GM23338 (cell line): Measurements from ENCODE around the gene TPK1. TPM values are rescaled to one million over a fixed set of nuclear protein-coding genes. Genes with fewer than 3 reads are reported as not detected.

Experiments used
- ATAC-seq: fragments of 200-7000 bp; cut with Tn5 transposase; 3 replicates; pipeline ENCODE4 v1.9.1; 2020
- DNase-seq: peaks from one replicate; pipeline ENCODE4 v3.0.0-alpha.2; 2015; ENCODE audit warnings: low spot score
- H2AFZ ChIP-seq: fragments of 200-600 bp; sonication (generic); 2 replicates; pipeline ENCODE4 v1.8.0; 2016; ENCODE audit warnings: antibody characterized with exemption, mild to moderate bottlenecking, moderate library complexity
- H3F3A ChIP-seq: fragments of 200-600 bp; sonication (generic); replicated peaks from 2 replicates; pipeline ENCODE4 v1.8.0; 2017; ENCODE audit warnings: antibody characterized with exemption, mixed run types, low read depth
- H3K27ac ChIP-seq: fragments of 200-600 bp; sonication (generic); 2 replicates; pipeline ENCODE4 v1.6.1; 2016; ENCODE audit warnings: low read depth
- H3K27me3 ChIP-seq: fragments of 200-600 bp; sonication (generic); 2 replicates; pipeline ENCODE4 v1.8.0; 2016; ENCODE audit warnings: mild to moderate bottlenecking, mixed run types, moderate library complexity; ENCODE audit not compliant: insufficient read depth
- H3K36me3 ChIP-seq: fragments of 200-600 bp; sonication (generic); 2 replicates; pipeline ENCODE4 v1.8.0; 2016; ENCODE audit warnings: mild to moderate bottlenecking; ENCODE audit not compliant: insufficient read depth
- H3K4me1 ChIP-seq: fragments of 200-600 bp; sonication (generic); 2 replicates; pipeline ENCODE4 v1.8.0; 2016; ENCODE audit warnings: mild to moderate bottlenecking, moderate library complexity; ENCODE audit not compliant: insufficient read depth
- H3K4me2 ChIP-seq: fragments of 200-600 bp; sonication (generic); 2 replicates; pipeline ENCODE4 v1.7.1; 2017; ENCODE audit warnings: mixed run types
- H3K4me3 ChIP-seq: fragments of 200-600 bp; sonication (generic); 2 replicates; pipeline ENCODE4 v1.6.1; 2016; ENCODE audit warnings: mixed run types
- H3K79me2 ChIP-seq: fragments of 200-600 bp; sonication (generic); replicated peaks from 2 replicates; pipeline ENCODE4 v1.8.0; 2017; ENCODE audit warnings: mild to moderate bottlenecking; ENCODE audit not compliant: insufficient read depth
- H3K9me2 ChIP-seq: fragments of 200-600 bp; sonication (generic); 2 replicates; pipeline ENCODE4 v1.8.0; 2017; ENCODE audit not compliant: insufficient read depth
- H4K20me1 ChIP-seq: fragments of 200-600 bp; sonication (generic); replicated peaks from 2 replicates; pipeline ENCODE4 v1.8.0; 2017; ENCODE audit warnings: mild to moderate bottlenecking; ENCODE audit not compliant: insufficient read depth
- H3K27ac Mint-ChIP-seq: 2 replicates; pipeline ENCODE4 v1.8.0; 2020; ENCODE audit warnings: inconsistent platforms, mild to moderate bottlenecking, moderate library complexity, mixed read lengths
- H3K27me3 Mint-ChIP-seq: 3 replicates; pipeline ENCODE4 v1.8.0; 2022; ENCODE audit warnings: low read depth, mild to moderate bottlenecking, moderate library complexity, mixed read lengths, inconsistent platforms; ENCODE audit not compliant: insufficient read depth, poor library complexity
- H3K36me3 Mint-ChIP-seq: 3 replicates; pipeline ENCODE4 v1.8.0; 2021; ENCODE audit warnings: low read depth, mild to moderate bottlenecking, inconsistent platforms, moderate library complexity, mixed read lengths
- H3K4me1 Mint-ChIP-seq: 3 replicates; pipeline ENCODE4 v1.8.0; 2020; ENCODE audit warnings: mild to moderate bottlenecking, inconsistent platforms, mixed read lengths
- H3K4me3 Mint-ChIP-seq: 3 replicates; pipeline ENCODE4 v1.8.0; 2021; ENCODE audit warnings: moderate library complexity, mild to moderate bottlenecking, inconsistent platforms, mixed read lengths
- H3K9me3 Mint-ChIP-seq: 3 replicates; pipeline ENCODE4 v1.8.0; 2020; ENCODE audit warnings: moderate library complexity, mild to moderate bottlenecking, inconsistent platforms, mixed read lengths
- CREB1 ChIP-seq: fragments of 250-450 bp; sonication (Bioruptor Pico); IDR thresholded peaks from 2 replicates; pipeline ENCODE4 v1.5.0; 2020; ENCODE audit warnings: low read depth, mild to moderate bottlenecking, moderate library complexity
- EZH2 ChIP-seq: fragments of 200-600 bp; sonication (generic); IDR thresholded peaks from one replicate; pipeline ENCODE4 v1.8.0; 2017; ENCODE audit warnings: antibody characterized with exemption, mild to moderate bottlenecking, low read depth; ENCODE audit not compliant: unreplicated experiment
- EZH2phosphoT487 ChIP-seq: fragments of 200-600 bp; sonication (generic); IDR thresholded peaks from one replicate; pipeline ENCODE4 v1.8.1; 2018; ENCODE audit warnings: antibody characterized with exemption; ENCODE audit not compliant: unreplicated experiment
- NANOG ChIP-seq: IDR thresholded peaks from 2 replicates; pipeline ENCODE4 v1.6.1; 2016; ENCODE audit warnings: antibody characterized with exemption, borderline replicate concordance
- POLR2AphosphoS5 ChIP-seq: IDR thresholded peaks from 2 replicates; pipeline ENCODE4 v1.6.1; 2016; ENCODE audit warnings: antibody characterized with exemption, low read depth
- STAT1 ChIP-seq: IDR thresholded peaks from one replicate; pipeline ENCODE4 v1.6.1; 2016; ENCODE audit warnings: antibody characterized with exemption; ENCODE audit not compliant: unreplicated experiment
- ZNF114 ChIP-seq: fragments of 250-450 bp; sonication (Bioruptor Pico); IDR thresholded peaks from 2 replicates; pipeline ENCODE4 v1.5.0; 2020; ENCODE audit warnings: mild to moderate bottlenecking, moderate library complexity
- polyA plus RNA-seq: library from polyadenylated mRNA; unstranded; fragments of >200 nt; fragmentation: Nextera tagmentation; extraction: Ambion mirVana; gene quantifications from 2 replicates; pipeline ENCODE4 v1.2.1, GENCODE V29; 2016
- total RNA-seq: library from RNA; depleted of rRNA; stranded (reverse); fragments of >200 nt; shearing (Covaris generic); gene quantifications from 2 replicates; pipeline ENCODE4 v1.2.3, GENCODE V29; 2014
- TF ChIP-seq, protein P1 (sequence below): fragments of 250-450 bp; sonication (Bioruptor Pico); IDR thresholded peaks from 2 replicates; pipeline ENCODE4 v1.5.0; 2020; ENCODE audit warnings: mild to moderate bottlenecking, moderate library complexity
- TF ChIP-seq, protein P2 (sequence below): IDR thresholded peaks from 2 replicates; pipeline ENCODE4 v1.6.1; 2016; ENCODE audit warnings: antibody characterized with exemption
- TF ChIP-seq, protein P3 (sequence below): IDR thresholded peaks from one replicate; pipeline ENCODE4 v1.6.1; 2018; ENCODE audit warnings: antibody characterized with exemption; ENCODE audit not compliant: unreplicated experiment

TPK1 gene
- total and polyA plus RNA-seq, 2 experiments from 2014 or later, result 2.6 to 2.9 TPM

DNA sequence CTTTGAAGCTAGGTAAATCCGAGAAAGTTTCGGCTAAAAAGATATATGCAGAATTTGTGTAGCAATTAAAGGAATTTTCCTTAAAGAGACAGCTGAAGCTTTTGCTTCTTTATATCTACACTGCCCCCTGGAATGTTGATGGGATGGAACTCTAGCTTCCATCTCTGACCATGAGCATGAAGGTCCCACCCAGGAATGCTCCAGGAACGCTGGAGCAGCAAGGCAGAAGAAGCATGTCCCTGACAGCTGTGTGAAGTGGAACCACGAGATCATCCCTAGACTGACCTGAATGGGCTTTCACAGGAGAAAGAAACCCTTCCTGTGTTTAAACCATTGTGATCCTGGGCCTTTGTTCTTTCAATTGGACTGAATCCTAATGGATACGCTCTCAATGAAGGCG is 332.6 kb downstream of the TPK1 start:
- H3K4me1 ChIP-seq, result no peaks in the 10 kb centered on the region
- DNase-seq, result no peak
- Mint-ChIP-seq H3K27ac (no peak overlapping the region), H3K4me1 (no peaks in the 10 kb centered on the region), H3K27me3 (no peaks in the 10 kb centered on the region), H3K36me3 (peaks cover 2% of the 10 kb centered on the region; the same call in 1 of the 3 replicates), H3K9me3 (peaks cover 3% of the 10 kb centered on the region; the same call in 2 of the 3 replicates), H3K4me3 (no peak overlapping the region)
- no peak for ATAC-seq
- H3K36me3 ChIP-seq, result no peaks in the 10 kb centered on the region
- no peak overlapping the region for H3K4me2 ChIP-seq
- H3K27me3 ChIP-seq, result no peaks in the 10 kb centered on the region
- no peaks in the 10 kb centered on the region for H3F3A ChIP-seq
- H2AFZ ChIP-seq, result no peak overlapping the region
- no peaks in the 10 kb centered on the region for H4K20me1 ChIP-seq
- no peak overlapping the region for H3K27ac ChIP-seq
- no peaks in the 10 kb centered on the region for H3K9me2 ChIP-seq
- TF ChIP-seq EZH2phosphoT487, result no peak
- TF ChIP-seq, protein P1, sequence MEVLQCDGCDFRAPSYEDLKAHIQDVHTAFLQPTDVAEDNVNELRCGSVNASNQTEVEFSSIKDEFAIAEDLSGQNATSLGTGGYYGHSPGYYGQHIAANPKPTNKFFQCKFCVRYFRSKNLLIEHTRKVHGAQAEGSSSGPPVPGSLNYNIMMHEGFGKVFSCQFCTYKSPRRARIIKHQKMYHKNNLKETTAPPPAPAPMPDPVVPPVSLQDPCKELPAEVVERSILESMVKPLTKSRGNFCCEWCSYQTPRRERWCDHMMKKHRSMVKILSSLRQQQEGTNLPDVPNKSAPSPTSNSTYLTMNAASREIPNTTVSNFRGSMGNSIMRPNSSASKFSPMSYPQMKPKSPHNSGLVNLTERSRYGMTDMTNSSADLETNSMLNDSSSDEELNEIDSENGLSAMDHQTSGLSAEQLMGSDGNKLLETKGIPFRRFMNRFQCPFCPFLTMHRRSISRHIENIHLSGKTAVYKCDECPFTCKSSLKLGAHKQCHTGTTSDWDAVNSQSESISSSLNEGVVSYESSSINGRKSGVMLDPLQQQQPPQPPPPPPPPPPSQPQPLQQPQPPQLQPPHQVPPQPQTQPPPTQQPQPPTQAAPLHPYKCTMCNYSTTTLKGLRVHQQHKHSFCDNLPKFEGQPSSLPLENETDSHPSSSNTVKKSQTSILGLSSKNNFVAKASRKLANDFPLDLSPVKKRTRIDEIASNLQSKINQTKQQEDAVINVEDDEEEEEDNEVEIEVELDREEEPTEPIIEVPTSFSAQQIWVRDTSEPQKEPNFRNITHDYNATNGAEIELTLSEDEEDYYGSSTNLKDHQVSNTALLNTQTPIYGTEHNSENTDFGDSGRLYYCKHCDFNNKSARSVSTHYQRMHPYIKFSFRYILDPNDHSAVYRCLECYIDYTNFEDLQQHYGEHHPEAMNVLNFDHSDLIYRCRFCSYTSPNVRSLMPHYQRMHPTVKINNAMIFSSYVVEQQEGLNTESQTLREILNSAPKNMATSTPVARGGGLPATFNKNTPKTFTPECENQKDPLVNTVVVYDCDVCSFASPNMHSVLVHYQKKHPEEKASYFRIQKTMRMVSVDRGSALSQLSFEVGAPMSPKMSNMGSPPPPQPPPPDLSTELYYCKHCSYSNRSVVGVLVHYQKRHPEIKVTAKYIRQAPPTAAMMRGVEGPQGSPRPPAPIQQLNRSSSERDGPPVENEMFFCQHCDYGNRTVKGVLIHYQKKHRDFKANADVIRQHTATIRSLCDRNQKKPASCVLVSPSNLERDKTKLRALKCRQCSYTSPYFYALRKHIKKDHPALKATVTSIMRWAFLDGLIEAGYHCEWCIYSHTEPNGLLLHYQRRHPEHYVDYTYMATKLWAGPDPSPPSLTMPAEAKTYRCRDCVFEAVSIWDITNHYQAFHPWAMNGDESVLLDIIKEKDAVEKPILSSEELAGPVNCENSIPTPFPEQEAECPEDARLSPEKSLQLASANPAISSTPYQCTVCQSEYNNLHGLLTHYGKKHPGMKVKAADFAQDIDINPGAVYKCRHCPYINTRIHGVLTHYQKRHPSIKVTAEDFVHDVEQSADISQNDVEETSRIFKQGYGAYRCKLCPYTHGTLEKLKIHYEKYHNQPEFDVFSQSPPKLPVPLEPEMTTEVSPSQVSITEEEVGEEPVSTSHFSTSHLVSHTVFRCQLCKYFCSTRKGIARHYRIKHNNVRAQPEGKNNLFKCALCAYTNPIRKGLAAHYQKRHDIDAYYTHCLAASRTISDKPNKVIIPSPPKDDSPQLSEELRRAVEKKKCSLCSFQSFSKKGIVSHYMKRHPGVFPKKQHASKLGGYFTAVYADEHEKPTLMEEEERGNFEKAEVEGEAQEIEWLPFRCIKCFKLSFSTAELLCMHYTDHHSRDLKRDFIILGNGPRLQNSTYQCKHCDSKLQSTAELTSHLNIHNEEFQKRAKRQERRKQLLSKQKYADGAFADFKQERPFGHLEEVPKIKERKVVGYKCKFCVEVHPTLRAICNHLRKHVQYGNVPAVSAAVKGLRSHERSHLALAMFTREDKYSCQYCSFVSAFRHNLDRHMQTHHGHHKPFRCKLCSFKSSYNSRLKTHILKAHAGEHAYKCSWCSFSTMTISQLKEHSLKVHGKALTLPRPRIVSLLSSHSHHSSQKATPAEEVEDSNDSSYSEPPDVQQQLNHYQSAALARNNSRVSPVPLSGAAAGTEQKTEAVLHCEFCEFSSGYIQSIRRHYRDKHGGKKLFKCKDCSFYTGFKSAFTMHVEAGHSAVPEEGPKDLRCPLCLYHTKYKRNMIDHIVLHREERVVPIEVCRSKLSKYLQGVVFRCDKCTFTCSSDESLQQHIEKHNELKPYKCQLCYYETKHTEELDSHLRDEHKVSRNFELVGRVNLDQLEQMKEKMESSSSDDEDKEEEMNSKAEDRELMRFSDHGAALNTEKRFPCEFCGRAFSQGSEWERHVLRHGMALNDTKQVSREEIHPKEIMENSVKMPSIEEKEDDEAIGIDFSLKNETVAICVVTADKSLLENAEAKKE, result 0 out of 2 replicates have a peak, but pooled peaks have one; percentile 22
- TF ChIP-seq NANOG, result no peak
- no peak for TF ChIP-seq POLR2AphosphoS5
- TF ChIP-seq EZH2, result no peak
- H3K4me3 ChIP-seq, result no peak overlapping the region
- H3K79me2 ChIP-seq, result no peaks in the 10 kb centered on the region

DNA sequence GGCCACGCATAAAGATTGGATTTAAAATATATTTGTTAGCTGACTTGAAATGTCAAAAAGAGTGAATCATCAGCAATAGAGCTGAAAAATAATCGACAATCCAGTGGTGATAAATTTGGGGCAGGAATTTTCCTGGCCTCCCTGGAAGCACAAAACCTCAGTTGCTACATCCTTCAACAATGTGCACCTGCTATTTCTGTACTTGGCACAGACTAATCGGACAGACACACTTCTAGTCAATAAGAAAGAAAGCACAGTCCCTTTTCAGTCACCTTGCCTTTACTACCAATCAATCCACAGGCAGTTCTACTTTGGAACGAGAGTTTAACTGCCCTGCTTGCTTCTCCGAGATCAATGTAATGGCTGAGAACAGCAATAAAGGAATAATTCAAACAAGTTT is 335.6 kb downstream of the TPK1 start:
- DNase-seq (no peak), ATAC-seq (no peak)
- Histone ChIP-seq H3F3A (no peaks in the 10 kb centered on the region), H3K4me1 (no peaks in the 10 kb centered on the region), H4K20me1 (no peaks in the 10 kb centered on the region), H2AFZ (no peak overlapping the region), H3K79me2 (no peaks in the 10 kb centered on the region), H3K36me3 (no peaks in the 10 kb centered on the region), H3K4me3 (no peak overlapping the region), H3K27me3 (no peaks in the 10 kb centered on the region), H3K27ac (no peak overlapping the region), H3K4me2 (no peak overlapping the region), H3K9me2 (no peaks in the 10 kb centered on the region)
- Mint-ChIP-seq H3K27ac (no peak overlapping the region), H3K27me3 (peaks cover 2% of the 10 kb centered on the region), H3K9me3 (no peaks in the 10 kb centered on the region), H3K4me1 (no peaks in the 10 kb centered on the region), H3K4me3 (no peak overlapping the region), H3K36me3 (no peaks in the 10 kb centered on the region)
- no peak for TF ChIP-seq CREB1
- TF ChIP-seq, protein P2, sequence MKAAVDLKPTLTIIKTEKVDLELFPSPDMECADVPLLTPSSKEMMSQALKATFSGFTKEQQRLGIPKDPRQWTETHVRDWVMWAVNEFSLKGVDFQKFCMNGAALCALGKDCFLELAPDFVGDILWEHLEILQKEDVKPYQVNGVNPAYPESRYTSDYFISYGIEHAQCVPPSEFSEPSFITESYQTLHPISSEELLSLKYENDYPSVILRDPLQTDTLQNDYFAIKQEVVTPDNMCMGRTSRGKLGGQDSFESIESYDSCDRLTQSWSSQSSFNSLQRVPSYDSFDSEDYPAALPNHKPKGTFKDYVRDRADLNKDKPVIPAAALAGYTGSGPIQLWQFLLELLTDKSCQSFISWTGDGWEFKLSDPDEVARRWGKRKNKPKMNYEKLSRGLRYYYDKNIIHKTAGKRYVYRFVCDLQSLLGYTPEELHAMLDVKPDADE, result no peak
- no peak for TF ChIP-seq ZNF114
- no peak for TF ChIP-seq NANOG
- TF ChIP-seq EZH2, result no peak
- no peak for TF ChIP-seq POLR2AphosphoS5
- TF ChIP-seq, protein P3, sequence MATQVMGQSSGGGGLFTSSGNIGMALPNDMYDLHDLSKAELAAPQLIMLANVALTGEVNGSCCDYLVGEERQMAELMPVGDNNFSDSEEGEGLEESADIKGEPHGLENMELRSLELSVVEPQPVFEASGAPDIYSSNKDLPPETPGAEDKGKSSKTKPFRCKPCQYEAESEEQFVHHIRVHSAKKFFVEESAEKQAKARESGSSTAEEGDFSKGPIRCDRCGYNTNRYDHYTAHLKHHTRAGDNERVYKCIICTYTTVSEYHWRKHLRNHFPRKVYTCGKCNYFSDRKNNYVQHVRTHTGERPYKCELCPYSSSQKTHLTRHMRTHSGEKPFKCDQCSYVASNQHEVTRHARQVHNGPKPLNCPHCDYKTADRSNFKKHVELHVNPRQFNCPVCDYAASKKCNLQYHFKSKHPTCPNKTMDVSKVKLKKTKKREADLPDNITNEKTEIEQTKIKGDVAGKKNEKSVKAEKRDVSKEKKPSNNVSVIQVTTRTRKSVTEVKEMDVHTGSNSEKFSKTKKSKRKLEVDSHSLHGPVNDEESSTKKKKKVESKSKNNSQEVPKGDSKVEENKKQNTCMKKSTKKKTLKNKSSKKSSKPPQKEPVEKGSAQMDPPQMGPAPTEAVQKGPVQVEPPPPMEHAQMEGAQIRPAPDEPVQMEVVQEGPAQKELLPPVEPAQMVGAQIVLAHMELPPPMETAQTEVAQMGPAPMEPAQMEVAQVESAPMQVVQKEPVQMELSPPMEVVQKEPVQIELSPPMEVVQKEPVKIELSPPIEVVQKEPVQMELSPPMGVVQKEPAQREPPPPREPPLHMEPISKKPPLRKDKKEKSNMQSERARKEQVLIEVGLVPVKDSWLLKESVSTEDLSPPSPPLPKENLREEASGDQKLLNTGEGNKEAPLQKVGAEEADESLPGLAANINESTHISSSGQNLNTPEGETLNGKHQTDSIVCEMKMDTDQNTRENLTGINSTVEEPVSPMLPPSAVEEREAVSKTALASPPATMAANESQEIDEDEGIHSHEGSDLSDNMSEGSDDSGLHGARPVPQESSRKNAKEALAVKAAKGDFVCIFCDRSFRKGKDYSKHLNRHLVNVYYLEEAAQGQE, result no peak
- no peak for TF ChIP-seq STAT1
